ENCODE data around the gene FAM174C.
A peak's percentile ranks its signal among the peaks of the same experiment; 100 is the strongest.
"Not testable (repeated sequence)": the region's sequence is repeated elsewhere in the genome, so short reads cannot be mapped to it uniquely, and the experiment has no call there.

The FAM174C gene

DNA sequence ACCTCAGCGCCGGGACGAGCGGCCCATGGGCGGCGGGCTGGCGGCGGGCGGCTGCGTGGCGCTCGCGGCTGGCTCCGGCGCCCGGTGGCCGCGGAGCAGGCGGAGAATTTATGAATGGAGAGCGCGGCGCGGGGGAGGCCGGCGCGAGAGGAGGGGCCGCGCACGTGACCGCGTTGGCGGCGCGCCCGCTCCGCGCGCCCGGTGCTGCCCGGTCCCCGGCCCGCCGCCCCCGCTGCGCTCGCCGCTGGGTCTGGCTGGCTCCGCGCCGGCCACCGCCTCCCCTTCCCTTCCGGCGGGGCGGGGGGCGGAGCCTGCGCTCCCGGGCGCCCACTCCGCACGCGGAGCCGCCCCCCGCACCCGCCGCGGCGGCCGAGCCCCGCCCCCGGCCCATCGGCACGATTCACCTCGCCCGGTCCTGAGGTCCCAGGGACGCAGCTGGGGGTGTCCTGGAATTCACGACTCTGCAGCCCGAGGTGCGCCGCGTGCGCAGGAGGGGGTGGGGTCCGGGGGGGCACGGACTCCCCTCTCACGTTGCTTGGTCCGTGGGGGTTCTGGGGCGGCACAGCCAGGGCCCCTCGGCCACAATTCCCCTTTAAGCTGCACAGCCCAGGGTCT, 37.5 kb upstream of the FAM174C start, which contains the start of gene CBARP:
Gene CBARP (minus strand): TSS at position 252 of the 615 bp plus-strand sequence. CDS start 1,905 bp downstream, outside the sequence.
- DNase-seq: no peak

DNA sequence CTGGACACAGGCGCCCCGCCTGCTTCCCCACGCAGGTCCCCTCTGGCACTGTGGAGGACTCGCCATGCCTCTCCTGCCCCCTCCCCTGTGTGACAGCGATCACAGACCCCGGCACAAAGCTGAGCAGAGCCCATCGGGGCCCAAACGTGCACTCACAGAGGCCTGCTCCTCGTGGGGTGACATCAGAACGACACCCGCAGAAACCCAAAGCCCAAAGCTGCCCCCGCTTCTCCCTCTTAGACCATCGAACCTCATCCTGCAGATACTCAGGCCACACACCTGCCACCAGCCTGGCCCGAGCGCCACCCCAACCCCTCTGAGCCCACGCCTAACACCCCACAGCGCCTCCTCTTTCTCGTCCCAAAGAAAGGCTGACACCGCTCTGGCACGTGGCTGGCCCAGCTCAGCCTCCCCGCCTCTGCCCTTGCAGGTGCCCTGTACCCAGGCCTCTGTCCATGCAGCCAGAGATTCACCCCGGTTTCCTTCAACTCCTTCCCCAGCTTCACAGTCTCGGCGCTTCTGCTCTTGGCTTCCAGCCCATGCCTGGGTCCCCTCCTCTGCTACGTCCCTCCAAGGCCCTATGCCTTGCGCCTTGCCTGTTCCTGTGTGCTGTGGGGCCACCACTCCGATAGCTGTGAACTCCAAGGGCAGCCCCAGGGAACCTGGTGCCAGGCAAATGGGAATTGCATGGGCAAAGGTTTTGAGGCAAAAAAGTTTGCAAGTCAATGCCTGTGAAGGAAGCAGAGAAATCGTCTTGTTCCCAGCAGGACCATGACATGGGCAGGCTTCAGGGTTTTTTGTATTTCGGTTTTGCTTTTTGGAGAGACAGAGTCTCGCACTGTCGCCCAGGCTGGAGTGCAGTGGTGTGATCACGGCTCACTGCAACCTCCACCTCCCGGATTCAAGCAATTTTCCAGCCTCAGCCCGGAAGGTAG, 36.7 kb upstream of the FAM174C start:
- no peak for DNase-seq

DNA sequence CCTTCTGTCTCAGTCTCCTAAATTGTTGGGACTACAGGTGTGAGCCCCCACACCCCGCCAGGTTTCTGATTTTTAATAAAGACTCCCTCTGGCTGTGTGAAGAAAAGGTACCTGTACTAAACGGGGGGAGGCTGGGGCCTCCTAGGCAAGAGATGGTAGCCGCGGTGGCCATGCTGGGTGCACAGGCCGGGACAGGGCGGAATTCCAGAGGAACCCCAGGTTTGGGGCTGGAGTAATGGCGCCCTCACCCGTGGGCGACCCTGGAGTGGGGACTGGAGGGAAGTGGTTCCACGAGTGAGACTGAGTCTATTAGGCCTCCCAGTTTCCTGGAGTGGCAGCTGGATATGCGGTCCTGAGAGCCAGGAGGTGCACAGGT, 35.9 kb upstream of the FAM174C start:
- DNase-seq: no peak

DNA sequence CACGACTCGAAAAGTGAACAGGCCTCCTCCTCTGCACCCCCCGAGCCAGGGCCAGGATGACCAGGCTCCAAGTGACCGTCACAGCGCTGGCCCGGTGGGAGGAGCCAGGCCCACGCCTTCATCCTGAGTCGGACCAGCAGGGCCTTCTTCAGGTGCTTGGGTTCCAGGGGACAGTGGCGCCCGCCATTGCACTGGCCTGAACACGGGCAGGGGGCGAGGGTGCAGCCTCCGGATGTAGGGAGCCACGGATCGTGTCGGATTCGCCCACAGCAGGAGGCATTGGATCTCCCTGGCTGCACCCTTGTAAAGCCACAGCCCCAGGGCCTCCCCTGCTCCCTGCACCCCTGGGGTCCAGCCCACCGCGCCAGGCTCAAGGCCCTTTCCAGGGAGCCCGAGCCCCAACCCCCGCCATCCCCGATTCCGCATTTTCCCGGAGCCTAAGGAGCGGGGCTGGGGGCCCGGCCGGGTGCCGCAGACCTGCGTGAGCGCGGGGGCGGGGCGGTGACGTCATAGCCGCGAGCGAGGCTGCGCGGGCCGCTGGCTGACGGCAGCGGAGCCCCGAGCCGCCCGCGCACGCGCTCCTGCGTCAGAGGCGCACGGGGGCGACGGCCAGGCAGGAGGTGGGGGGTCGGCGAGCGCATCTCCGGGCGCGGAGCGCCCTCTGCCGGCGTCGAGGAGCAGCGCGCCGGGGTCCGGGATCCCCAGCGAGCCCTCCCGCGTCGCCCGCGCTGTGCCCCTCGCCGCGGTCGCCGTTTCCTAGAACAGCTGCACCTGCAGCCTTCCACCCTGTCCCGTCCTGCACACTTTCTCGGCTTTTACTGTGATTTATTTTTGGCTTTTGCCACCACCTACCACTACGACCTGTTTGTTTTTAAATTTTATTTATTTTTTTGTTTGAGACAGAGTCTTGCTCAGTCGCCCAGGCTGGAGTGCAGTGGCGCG, 35.3 kb upstream of the FAM174C start:
- DNase-seq: peak; percentile 97

DNA sequence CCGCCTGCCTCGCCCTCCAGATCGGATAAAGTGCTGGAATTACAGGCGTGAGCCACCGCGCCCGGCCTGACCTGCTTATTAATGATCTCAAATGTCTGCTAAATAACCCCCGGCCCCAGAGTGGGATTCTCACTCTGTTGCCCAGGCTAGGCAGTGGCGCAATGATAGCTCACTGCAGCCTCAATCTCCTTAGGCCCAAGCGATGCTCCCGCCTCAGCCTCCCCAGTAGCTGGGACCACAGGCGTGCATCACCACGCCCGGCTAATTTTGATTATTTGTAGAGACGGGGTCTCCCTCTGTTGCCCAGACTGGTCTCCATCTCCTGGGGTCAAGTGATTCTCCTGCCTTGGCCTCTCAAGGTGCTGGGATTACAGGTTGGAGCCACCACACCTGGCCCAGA, 34.4 kb upstream of the FAM174C start:
- no peak for DNase-seq

DNA sequence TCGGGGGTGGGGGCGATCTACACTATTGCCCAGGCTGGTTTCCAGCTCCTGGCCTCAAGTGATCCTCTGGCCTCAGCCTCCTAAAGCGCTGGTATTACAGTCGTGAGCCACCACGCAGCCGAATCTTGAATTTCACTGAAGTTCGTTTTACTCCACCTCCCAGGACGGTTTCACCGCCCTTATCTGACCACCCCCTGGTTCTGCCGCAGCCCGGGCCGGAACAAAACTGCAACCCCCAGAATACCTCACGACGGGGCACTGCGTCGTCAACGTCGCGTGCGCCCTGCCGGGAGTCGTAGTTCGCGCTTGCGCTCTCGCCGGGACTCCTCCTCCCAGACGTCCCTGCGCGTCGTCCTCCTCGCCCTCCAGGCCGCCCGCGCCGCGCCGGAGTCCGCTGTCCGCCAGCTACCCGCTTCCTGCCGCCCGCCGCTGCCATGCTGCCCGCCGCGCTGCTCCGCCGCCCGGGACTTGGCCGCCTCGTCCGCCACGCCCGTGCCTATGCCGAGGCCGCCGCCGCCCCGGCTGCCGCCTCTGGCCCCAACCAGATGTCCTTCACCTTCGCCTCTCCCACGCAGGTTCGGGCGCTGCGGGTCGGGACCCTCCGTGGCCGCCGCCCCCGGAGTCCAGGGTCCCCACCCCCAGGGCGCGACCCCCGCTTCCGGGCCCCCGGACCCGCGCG, 33.8 kb upstream of the FAM174C start, which contains the start of gene ATP5F1D:
Gene ATP5F1D (plus strand): TSS at position 335 of the 679 bp plus-strand sequence. CDS start 100 bp downstream, at position 435.
- DNase-seq: peak; percentile 81

DNA sequence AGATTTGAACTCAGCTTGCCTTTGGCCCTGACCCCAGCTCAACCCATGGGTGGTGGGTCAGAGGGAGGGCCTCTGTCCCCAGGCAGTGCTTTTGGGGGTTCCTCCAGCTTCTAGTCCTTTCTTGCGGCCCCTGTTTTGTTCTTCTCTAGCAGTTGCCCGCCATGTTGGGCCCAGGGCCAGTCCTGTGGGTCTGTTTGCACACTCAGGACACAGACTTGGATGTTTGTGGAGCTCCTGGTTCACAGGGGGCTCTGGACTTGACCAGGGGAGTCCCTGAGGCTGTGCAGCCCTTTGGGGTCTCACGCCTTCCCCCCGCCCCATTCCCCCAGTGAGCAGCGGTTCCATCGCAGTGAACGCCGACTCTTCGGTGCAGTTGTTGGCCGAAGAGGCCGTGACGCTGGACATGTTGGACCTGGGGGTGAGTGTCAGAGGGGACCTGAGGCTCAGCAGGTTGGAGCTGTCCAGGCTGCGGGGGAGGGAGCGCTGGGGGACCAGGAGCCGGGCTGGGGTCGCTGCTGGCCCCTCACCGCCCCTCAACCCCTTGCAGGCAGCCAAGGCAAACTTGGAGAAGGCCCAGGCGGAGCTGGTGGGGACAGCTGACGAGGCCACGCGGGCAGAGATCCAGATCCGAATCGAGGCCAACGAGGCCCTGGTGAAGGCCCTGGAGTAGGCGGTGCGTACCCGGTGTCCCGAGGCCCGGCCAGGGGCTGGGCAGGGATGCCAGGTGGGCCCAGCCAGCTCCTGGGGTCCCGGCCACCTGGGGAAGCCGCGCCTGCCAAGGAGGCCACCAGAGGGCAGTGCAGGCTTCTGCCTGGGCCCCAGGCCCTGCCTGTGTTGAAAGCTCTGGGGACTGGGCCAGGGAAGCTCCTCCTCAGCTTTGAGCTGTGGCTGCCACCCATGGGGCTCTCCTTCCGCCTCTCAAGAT, 31.3 kb upstream of the FAM174C start:
- peak; percentile 58 for DNase-seq

DNA sequence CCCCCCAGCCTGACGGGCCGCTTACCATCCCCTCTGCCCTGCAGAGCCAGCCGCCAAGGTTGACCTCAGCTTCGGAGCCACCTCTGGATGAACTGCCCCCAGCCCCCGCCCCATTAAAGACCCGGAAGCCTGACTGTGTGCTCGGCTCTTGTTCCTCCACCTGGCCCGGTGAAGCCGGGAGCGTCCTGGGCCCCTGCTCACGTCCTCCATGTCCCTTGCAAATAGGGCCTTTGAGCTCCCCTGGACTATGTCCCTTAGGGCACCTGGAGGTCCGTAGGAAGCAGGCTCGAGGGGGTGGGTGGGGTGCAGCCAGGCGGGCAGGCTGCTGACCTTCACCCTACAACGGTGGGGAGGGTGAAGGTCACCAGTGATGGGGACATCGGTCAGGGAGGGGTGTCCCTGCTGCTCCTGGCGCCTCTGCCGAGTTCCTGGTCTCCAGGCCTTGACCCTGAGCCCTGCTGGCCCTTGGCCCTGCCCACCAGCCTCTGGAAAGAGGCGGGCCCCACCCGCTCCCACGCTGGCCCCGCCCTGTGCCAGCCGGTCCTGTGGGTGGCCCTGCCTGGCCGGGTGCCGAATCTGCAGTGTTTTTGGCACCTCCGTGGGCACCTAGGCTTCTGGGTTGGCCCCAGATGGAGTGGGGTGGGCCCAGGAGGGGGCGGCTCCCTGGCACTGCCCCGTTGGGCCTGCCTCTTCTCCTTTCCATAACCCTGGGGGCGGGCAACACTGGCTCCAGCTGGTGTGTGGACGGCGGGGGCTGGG, 30.5 kb upstream of the FAM174C start:
- no peak for DNase-seq

DNA sequence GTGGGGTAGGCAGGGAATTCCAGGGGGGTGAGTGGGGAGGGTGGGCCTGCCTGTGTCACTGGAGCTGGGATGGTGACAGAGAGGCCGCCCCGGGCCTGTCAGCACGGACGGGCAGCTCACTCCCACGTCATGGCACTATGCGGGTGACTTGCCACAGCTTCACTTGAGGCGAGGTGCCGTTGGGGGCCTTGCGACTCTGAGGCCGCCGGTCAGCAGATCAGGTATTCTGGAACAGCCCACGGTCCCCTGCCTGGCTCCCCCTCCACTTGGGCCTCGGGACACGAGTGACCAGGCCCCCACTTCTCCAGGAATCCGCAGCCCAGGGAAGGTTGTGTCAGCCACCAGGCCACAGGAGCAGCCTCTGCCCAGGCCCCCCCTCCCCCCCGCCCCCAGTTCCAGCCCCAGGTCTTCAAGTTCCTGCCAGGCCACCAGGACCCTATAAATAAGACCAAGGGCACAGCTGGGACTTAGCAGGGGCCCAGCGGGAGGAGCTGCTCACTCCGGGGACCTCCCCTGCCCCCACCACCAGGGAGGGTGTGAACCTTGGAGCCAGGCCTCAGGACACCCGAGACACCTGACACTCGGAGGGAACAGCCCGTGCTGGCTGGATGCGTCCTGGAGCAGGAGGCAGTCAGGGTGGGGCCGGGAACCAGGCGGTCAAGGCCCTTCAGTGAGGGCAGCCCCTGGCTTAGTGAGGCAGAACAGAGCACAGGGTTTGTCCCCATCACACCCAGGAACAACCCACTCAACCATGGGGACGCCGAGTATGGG, 29.7 kb upstream of the FAM174C start:
- no peak for DNase-seq

DNA sequence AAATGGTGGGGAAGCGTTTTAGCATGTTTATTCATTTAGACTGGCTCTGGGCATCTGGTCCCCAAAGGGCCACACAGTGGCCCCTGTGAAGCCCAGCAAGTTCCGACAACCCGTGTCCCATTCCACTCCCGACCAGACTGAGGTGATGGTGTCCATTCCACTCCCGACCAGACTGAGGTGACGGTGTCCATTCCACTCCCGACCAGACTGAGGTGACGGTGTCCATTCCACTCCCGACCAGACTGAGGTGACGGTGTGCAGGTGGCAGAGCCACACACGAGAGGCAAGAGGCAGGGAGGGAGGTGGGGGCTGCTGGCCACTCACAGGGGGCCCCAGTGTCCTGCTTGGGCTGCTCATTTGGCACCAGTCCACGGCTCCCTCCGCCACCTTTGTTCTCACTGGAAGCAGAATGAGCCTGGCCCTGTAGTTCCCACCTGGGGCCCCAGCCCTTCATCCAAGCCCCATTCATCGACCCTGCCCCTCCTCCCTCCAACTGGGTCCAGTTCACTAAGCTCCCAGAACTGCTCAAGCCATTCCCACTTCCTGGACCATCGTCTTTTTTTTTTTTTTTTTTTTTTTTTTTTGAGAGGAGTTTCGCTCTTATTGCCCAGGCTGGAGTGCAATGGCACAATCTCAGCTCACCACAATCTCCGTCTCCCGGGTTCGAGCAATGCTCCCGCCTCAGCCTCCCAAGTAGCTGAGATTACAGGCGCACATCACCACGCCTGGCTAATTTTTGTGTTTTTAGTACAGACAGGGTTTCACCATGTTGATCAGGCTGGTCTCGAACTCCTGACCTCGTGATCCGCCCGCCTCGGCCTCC, 28.9 kb upstream of the FAM174C start:
- not testable (repeated sequence) for DNase-seq

DNA sequence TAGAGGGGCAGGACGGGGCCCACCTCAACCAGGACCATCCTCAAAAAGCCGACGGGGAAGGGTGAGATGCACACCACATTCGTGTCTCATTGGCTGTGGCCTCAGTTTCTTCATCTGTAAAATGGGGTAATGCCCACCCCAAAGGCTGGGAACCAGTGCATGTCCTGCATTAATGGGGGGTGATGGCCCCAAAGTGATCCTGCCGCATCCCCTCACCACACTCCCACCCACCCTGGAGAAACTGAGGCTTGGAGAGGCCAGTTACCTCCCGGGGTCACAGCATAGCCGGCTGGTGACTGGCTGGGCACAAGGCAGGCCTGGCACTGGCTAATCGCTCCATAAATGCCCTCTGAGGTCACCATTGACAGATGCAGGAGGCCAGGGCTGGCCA, 27.6 kb upstream of the FAM174C start:
- DNase-seq: no peak

DNA sequence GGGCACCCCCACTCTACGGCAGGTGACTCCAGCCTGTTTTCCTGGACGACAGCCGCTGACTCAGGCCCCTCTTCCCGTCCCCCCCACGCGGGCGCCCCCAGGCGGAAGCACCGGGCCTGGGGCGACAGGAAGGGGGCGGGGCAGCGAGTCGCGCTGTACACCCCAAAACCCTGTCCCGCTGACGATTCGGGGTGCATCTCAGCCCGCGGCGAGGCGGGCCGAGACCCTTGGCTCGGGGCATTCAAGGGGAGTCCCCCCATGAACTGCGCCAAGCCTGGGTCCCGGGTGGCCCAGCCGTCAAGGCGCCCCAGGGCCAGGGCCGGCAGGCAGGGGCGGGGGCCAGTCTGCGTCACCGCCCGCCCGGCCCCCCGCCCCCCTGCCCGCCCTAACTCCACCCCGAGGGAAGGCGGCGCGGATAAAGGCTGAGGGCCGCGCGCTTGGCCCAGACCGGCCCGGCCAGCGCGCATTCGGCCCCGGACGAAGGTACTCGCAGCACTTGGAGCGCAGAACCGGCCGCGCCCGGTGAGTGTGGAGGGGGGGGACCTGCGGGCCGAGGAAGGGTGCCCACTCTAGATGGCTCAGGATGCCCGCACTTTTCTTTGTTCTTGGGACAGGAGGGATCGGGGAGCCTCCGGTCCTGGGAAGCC, 27.1 kb upstream of the FAM174C start, which contains the start of gene MIDN:
Gene MIDN (plus strand): TSS at position 445 of the 647 bp plus-strand sequence. CDS start 1,714 bp downstream, outside the sequence.
- peak; percentile 75 for DNase-seq

DNA sequence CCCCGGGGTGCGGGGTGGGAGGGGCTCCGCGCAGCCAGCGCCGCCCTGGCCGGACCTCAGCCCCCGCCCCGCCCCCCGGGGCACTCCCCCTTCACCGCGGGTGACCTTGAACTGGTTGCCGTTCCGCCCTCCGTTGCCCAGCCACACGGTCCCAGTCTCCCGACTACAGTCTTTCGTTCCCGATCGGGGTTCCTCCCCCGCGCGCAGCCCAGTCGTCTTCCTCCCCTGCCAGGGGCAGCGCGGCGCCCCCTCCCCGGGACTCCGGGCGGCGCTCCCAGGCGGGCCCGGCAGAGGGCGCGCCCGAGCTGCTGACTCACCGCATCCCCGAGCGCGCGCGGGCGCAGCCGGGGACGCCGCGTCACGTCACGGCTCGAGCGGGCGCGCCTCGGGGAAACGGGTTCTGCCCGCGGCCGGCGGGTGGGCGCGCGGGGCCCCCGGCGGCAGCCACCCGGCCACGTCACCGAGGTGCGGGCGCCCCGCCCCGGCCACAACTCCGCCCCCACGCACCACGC, 26.5 kb upstream of the FAM174C start:
- peak; percentile 86 for DNase-seq

DNA sequence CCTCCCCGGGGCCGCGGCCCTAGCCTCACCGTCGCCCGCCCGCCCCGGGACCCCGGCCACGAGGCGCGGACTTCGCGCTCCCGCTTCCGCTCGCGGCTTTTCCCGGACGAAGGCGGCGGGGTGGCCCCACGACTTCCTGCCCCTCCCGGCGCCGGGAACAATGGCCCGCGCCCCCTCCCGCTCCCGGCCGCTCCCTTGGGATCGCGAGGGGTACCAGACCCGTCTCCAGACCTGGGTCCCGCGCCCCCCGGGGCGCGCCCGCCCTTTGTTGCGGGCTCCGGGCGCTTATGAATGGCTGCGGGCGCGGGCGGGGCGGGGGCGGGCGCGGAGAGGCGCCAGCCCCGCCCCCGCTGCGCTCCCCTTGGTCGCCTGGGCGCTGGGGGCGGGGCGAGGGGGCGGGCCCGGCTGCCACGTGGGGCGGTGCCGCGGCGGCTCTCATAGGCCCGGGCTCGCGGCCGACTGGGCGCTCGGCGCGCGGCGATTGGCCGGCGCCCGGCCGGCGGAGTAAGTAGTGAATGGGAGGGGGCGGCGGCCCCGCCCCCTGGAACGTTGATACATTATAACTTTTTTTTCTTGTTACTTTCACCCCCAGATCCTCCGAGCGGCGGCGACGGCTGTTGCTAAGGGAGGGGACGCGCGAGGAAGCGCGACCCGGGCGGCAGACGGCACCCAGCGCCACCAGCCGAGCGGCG, 25.9 kb upstream of the FAM174C start:
- peak; percentile 96 for DNase-seq

DNA sequence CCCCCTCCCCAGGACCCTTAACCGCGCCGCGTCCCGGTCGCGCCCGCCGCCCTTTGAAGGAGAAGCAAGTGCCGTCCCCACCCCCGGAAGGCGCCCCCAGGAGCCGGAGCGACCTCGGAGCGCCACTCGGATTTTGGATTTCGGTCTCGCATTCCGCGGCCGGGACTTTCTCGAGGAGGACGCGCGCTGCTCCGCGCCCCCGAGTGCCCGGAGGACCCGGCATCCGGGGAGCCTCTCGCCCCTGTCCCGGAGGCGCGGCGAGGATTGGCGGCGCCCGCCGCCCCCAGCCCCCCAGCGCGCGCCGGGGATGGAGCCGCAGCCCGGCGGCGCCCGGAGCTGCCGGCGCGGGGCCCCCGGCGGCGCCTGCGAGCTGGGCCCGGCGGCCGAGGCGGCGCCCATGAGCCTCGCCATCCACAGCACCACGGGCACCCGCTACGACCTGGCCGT, 25.3 kb upstream of the FAM174C start:
- no peak for DNase-seq

DNA sequence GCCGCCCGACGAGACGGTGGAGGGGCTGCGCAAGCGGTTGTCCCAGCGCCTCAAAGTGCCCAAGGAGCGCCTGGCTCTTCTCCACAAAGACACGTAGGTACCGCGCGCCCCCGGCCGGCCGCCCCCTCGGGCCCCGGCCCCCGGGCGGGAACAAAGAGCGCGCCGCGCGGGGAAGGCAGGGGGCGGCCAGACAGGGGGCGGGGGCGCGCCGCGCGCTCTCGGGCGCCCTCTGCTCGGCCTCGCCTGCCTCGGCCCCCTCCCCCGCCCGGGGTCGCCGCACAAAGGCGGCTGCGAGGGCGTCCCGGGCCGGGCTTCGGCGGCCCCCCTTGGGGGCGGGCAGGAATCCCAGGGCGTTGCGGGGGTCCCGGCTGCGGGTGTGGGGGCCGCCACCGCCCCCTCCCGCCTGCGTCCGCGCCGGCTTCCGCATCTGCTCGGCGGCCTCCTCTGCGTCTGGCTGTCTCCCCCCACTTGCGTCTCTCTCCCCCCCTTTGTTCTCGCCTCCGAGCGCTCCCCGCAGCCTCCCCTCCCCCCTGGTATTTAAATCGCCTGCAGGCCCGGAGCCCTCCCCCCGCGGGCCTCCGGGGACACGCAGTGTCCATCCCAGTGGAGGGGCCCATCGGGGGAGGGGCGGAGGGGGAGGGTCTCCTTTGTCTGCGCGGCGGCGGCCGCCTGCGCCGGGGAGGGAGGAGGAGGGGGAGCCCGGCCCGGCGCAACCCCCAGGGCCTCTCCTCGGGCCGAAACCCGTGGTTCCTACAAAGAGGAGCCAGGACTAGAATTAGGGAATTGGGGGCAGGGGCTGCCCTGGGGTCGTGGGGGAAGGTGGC, 24.7 kb upstream of the FAM174C start:
- peak; percentile 58 for DNase-seq
